ENCODE measurements around the gene LCNL1. TPM values are rescaled to one million over a fixed set of nuclear protein-coding genes. Genes with fewer than 3 reads are reported as not detected.

LCNL1 gene
- total and polyA plus RNA-seq, 2 donors (not counting 1 experiment from before 2014, with no cell fraction given) = not detected

GRCh38 chr9:136958473-136958872 lies 24.3 kb upstream of the LCNL1 start:
- H3K27me3 ChIP-seq (replicated peaks in 1 of 4; ENCODE audit: control extremely low read depth in 1 of 4, control insufficient read depth in 3 of 4, insufficient read depth in 4 of 4, low read length in 3 of 4) = peaks cover 0 to 6% (median under 1%) of the 10 kb centered on the region in 4 experiments
- H3K79me2 ChIP-seq (ENCODE audit: control insufficient read depth, insufficient read depth, low read length) = no peaks in the 10 kb centered on the region
- no peak overlapping the region for H3K4me2 ChIP-seq (replicated peaks; ENCODE audit: low read depth, low read length, poor library complexity, severe bottlenecking)
- Mint-ChIP-seq H3K27me3 (no peaks in the 10 kb centered on the region), H3K27ac (no peak overlapping the region), H3K4me1 (no peaks in the 10 kb centered on the region), H3K4me3 (no peak overlapping the region), H3K9me3 (ENCODE audit: insufficient read depth) (no peaks in the 10 kb centered on the region)
- 97% methylated on average over 7 of the region's 7 CpGs for WGBS (ENCODE audit: insufficient coverage)
- DNase-seq (no peak), ATAC-seq (ENCODE audit: low read depth) (no peak)
- ChIA-PET CTCF (no interaction called here), POLR2A (no interaction called here)
- H3K9me3 ChIP-seq (ENCODE audit: control extremely low read depth in 1 of 3, control insufficient read depth in 2 of 3, insufficient read depth in 1 of 3, low read length in 2 of 3) = peaks cover 0 to 2% (median 0%) of the 10 kb centered on the region in 3 donors
- no peak overlapping the region for H3K9ac ChIP-seq (ENCODE audit: low read length)
- intact Hi-C loops (cut with micrococcal nuclease) = no loop called here
- no peaks in the 10 kb centered on the region for H4K20me1 ChIP-seq (ENCODE audit: control insufficient read depth, insufficient read depth, low read length, poor library complexity, severe bottlenecking)
- H3K27ac ChIP-seq (ENCODE audit: low read length in 2 of 2) = no peak overlapping the region
- H3K4me1 ChIP-seq (ENCODE audit: control insufficient read depth in 2 of 2, insufficient read depth in 2 of 2, low read length in 2 of 2) = no peaks in the 10 kb centered on the region
- H2AFZ ChIP-seq (ENCODE audit: insufficient read depth, low read depth, low read length, poor library complexity, severe bottlenecking) = no peak overlapping the region
- H3K4me3 ChIP-seq (ENCODE audit: control extremely low read depth in 1 of 5, extremely low read depth in 1 of 5, insufficient read depth in 1 of 5, low read depth in 2 of 5, low read length in 4 of 5) = no peak overlapping the region
- TF ChIP-seq, protein P1, sequence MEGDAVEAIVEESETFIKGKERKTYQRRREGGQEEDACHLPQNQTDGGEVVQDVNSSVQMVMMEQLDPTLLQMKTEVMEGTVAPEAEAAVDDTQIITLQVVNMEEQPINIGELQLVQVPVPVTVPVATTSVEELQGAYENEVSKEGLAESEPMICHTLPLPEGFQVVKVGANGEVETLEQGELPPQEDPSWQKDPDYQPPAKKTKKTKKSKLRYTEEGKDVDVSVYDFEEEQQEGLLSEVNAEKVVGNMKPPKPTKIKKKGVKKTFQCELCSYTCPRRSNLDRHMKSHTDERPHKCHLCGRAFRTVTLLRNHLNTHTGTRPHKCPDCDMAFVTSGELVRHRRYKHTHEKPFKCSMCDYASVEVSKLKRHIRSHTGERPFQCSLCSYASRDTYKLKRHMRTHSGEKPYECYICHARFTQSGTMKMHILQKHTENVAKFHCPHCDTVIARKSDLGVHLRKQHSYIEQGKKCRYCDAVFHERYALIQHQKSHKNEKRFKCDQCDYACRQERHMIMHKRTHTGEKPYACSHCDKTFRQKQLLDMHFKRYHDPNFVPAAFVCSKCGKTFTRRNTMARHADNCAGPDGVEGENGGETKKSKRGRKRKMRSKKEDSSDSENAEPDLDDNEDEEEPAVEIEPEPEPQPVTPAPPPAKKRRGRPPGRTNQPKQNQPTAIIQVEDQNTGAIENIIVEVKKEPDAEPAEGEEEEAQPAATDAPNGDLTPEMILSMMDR (IDR thresholded peaks at IDR 0.05) = no peak
- no peak for TF ChIP-seq EZH2 (IDR thresholded peaks at IDR 0.05; ENCODE audit: borderline replicate concordance, insufficient read depth, low read depth, low read length, poor library complexity, severe bottlenecking)
- H3K36me3 ChIP-seq (replicated peaks in 1 of 2; ENCODE audit: control extremely low read depth in 1 of 2, control insufficient read depth in 1 of 2, extremely low read depth in 1 of 2, insufficient read depth in 2 of 2, low read length in 1 of 2) = no peaks in the 10 kb centered on the region

DNA sequence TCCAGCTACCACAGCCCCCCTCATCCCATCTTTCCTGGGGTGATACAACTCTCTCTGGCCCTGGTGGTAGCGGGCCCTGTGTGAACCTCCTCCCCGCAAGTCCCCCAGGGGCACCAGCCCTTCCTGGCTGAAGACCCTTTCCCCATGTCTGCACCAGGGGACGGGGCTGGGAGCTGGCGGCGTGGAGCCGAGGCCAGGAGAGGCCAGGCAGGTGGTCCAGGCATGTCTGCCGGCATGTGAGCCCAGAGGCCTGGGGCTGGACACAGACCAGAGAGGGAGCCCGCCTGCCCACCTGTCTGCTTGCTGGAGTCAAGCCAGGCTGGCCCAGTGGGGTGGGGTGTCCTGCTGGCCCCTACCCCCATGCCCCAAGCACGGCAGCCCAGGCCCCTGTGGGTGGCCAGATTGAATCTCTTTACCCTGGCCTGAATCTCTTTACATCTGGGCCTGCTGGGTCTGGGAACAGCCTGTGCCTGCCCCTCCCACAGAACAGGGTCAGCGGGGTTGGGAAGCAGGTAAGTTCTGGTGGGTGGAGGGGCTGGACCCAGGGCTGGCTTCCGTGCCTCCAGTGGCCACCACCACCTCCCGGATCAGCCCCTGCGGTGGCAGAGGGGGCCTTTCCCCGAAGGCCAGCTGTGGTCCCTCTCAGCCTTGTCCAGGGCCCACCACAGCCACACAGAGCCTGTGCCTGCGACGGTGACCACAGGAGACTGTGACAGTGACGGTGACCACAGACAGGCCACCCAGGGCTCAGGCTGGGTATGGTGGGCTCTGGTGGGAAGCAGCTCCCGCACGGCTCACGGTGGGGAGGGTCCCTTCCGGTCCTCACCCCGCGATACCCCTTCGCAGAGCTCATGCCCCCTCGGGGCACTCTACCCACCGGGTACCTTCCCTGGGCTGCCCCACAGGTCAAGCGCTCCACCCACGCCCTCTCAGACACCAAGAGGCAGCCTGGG lies 23.6 kb upstream of the LCNL1 start:
- no peak for DNase-seq
- CTCF ChIA-PET = no interaction called here

More for the DNA sequence above, 23.6 kb upstream of the LCNL1 start:
- Mint-ChIP-seq H3K4me3 (no peak overlapping the region), H3K9me3 (ENCODE audit: insufficient read depth) (no peaks in the 10 kb centered on the region), H3K27me3 (no peaks in the 10 kb centered on the region), H3K27ac (no peak overlapping the region), H3K4me1 (no peaks in the 10 kb centered on the region)
- no peaks in the 10 kb centered on the region for H3K4me1 ChIP-seq (ENCODE audit: control insufficient read depth in 2 of 2, insufficient read depth in 2 of 2, low read length in 2 of 2)
- TF ChIP-seq, protein P1 (IDR thresholded peaks at IDR 0.05) = no peak
- TF ChIP-seq EZH2 (IDR thresholded peaks at IDR 0.05; ENCODE audit: borderline replicate concordance, insufficient read depth, low read depth, low read length, poor library complexity, severe bottlenecking) = no peak
- H3K27me3 ChIP-seq (replicated peaks in 1 of 4; ENCODE audit: control extremely low read depth in 1 of 4, control insufficient read depth in 3 of 4, insufficient read depth in 4 of 4, low read length in 3 of 4) = peaks cover 0 to 6% (median under 1%) of the 10 kb centered on the region in 4 experiments
- no peak overlapping the region for H2AFZ ChIP-seq (ENCODE audit: insufficient read depth, low read depth, low read length, poor library complexity, severe bottlenecking)
- H3K4me2 ChIP-seq (replicated peaks; ENCODE audit: low read depth, low read length, poor library complexity, severe bottlenecking) = no peak overlapping the region
- no peaks in the 10 kb centered on the region for H3K79me2 ChIP-seq (ENCODE audit: control insufficient read depth, insufficient read depth, low read length)
- WGBS (ENCODE audit: insufficient coverage) = 93% methylated on average over 25 of the region's 28 CpGs
- no peak overlapping the region for H3K27ac ChIP-seq (ENCODE audit: low read length in 2 of 2)
- no peak for ATAC-seq (ENCODE audit: low read depth)
- peaks cover 0 to 2% (median 0%) of the 10 kb centered on the region in 3 donors for H3K9me3 ChIP-seq (ENCODE audit: control extremely low read depth in 1 of 3, control insufficient read depth in 2 of 3, insufficient read depth in 1 of 3, low read length in 2 of 3)
- H3K36me3 ChIP-seq (replicated peaks in 1 of 2; ENCODE audit: control extremely low read depth in 1 of 2, control insufficient read depth in 1 of 2, extremely low read depth in 1 of 2, insufficient read depth in 2 of 2, low read length in 1 of 2) = no peaks in the 10 kb centered on the region
- POLR2A ChIA-PET = no interaction called here
- H3K4me3 ChIP-seq (ENCODE audit: control extremely low read depth in 1 of 5, extremely low read depth in 1 of 5, insufficient read depth in 1 of 5, low read depth in 2 of 5, low read length in 4 of 5) = no peak overlapping the region
- intact Hi-C loops (cut with micrococcal nuclease) = no loop called here
- H3K9ac ChIP-seq (ENCODE audit: low read length) = no peak overlapping the region
- H4K20me1 ChIP-seq (ENCODE audit: control insufficient read depth, insufficient read depth, low read length, poor library complexity, severe bottlenecking) = no peaks in the 10 kb centered on the region
